Epithelial cell of umbilical artery (primary cell): ENCODE results near the gene SULT1C2. TPM values are rescaled to one million over a fixed set of nuclear protein-coding genes. Genes with fewer than 3 reads are reported as not detected.

ENCODE experiments used
- total RNA-seq: library from RNA; depleted of rRNA; stranded (reverse); fragments of >200 nt; gene quantifications from 2 replicates; pipeline ENCODE4 v1.2.3, GENCODE V29; 2014

Gene SULT1C2
- total RNA-seq: not detected in 2 replicates

GRCh38 chr2:108288534-108289106 is at the start of gene SULT1C2:
Gene SULT1C2 (plus strand): TSS chr2:108288895. CDS start chr2:108293668, 4,773 bp downstream.

GRCh38 chr2:108239786-108240185 is 48.9 kb upstream of the SULT1C2 start, which contains the start of gene SULT1C3:
Gene SULT1C3 (plus strand): TSS chr2:108239968. CDS start chr2:108247195, 7,227 bp downstream.

Other genes with a start within 250 kb of the SULT1C2 start
- not detected in 2 replicates for gene SULT1C3, start 48.9 kb upstream of the SULT1C2 start, total RNA-seq
- 12.9 and 27.0 TPM in 2 replicates for gene SULT1C4, start 89.1 kb downstream of the SULT1C2 start, total RNA-seq
- 19.6 and 20.1 TPM in 2 replicates for gene GCC2, start 160.3 kb downstream of the SULT1C2 start, total RNA-seq
- gene LIMS1, start 245.6 kb downstream of the SULT1C2 start, total RNA-seq: 137 and 199 TPM in 2 replicates